WERI-Rb-1 (cell line): ENCODE measurements around the gene ZDHHC1.

Experiments used
- DNase-seq: peaks from one replicate; pipeline ENCODE4 v3.0.0-alpha.2; 2020
- H3K27ac ChIP-seq: fragments of 250-450 bp; sonication (Bioruptor Pico); 2 replicates; pipeline ENCODE4 v1.5.1; 2020; ENCODE audit warnings: mild to moderate bottlenecking, moderate library complexity
- H3K27me3 ChIP-seq: fragments of 250-450 bp; sonication (Bioruptor Pico); 2 replicates; pipeline ENCODE4 v1.5.1; 2021; ENCODE audit warnings: mild to moderate bottlenecking, low read depth, moderate library complexity; ENCODE audit not compliant: insufficient read depth, severe bottlenecking
- H3K36me3 ChIP-seq: fragments of 250-450 bp; sonication (Bioruptor Pico); 2 replicates; pipeline ENCODE4 v1.5.1; 2020; ENCODE audit warnings: mild to moderate bottlenecking, moderate library complexity
- H3K4me3 ChIP-seq: 2 replicates; pipeline ENCODE4 v1.5.1; 2011; ENCODE audit warnings: low read depth, mild to moderate bottlenecking, control low read depth, low read length
- H3K9me3 ChIP-seq: fragments of 250-450 bp; sonication (Bioruptor Pico); 2 replicates; pipeline ENCODE4 v1.5.1; 2021; ENCODE audit warnings: mild to moderate bottlenecking, moderate library complexity; ENCODE audit not compliant: severe bottlenecking
- CTCF ChIP-seq: IDR thresholded peaks from 2 replicates; pipeline ENCODE4 v1.5.1; 2011; ENCODE audit warnings: low read depth, mild to moderate bottlenecking, control low read depth, inconsistent platforms, low read length

ZDHHC1 gene

DNA sequence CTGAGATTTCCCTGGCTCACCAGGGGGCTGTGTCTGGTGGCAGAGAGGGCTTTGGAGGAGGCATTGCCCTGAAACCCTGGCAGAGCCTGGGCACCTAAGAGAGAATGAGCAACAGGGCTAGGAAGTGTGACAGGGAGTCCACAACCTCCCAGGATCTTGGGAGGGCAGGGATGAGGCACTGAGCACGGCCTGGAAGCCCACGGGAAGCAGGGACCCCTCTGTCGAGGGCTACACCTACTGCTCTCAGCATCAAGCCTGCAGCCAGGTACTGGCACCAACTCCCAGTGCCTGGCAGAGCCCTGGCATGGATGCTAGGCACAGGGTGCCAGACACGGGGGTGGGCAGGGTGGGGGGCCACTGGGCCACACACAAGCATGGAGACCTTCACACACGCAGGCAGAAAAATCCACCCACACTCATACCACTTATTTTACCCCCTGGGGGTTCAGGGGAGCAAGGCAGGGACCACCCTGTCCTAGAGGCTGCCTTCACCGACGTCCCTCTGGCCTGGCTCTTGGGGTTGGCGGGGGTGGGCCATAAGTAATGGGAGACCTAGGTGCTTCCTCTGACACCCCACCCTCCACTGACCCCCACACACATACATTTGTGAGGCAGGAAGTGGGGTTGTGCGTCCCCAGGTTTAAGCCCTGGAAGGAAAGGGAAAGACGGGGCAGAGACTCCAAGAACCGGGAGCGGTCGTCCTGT, 13.7 kb upstream of the ZDHHC1 start:
- H3K27me3 ChIP-seq = no peaks in the 10 kb centered on the region
- no peaks in the 10 kb centered on the region for H3K9me3 ChIP-seq
- peak overlapping the region; percentile 81 for H3K27ac ChIP-seq
- peak overlapping the region; percentile 52 for H3K4me3 ChIP-seq
- H3K36me3 ChIP-seq = peaks cover 7% of the 10 kb centered on the region; the same call in 1 of the 2 replicates
- DNase-seq = no peak
- TF ChIP-seq CTCF = no peak

GRCh38 chr16:67429053-67429798, 12.9 kb upstream of the ZDHHC1 start:
- Histone ChIP-seq H3K4me3 (no peak overlapping the region), H3K36me3 (peaks cover 7% of the 10 kb centered on the region; the same call in 1 of the 2 replicates), H3K27me3 (no peaks in the 10 kb centered on the region), H3K9me3 (no peaks in the 10 kb centered on the region), H3K27ac (peak overlapping the region; percentile 81)
- DNase-seq = no peak
- no peak for TF ChIP-seq CTCF

GRCh38 chr16:67428146-67428731, 12.0 kb upstream of the ZDHHC1 start:
- Histone ChIP-seq H3K9me3 (no peaks in the 10 kb centered on the region), H3K27ac (peak overlapping the region; percentile 81), H3K27me3 (no peaks in the 10 kb centered on the region), H3K36me3 (0 out of 2 replicates have a peak, but pooled peaks cover 3% of the 10 kb centered on the region), H3K4me3 (no peak overlapping the region)
- TF ChIP-seq CTCF = peak; percentile 93
- peak; percentile 92 for DNase-seq

GRCh38 chr16:67426950-67427349, 10.7 kb upstream of the ZDHHC1 start:
- H3K4me3 ChIP-seq = no peak overlapping the region
- no peak overlapping the region for H3K27ac ChIP-seq
- no peak for DNase-seq
- H3K36me3 ChIP-seq = no peaks in the 10 kb centered on the region
- H3K27me3 ChIP-seq = no peaks in the 10 kb centered on the region
- H3K9me3 ChIP-seq = no peaks in the 10 kb centered on the region
- TF ChIP-seq CTCF = no peak

GRCh38 chr16:67426022-67426421, 9.7 kb upstream of the ZDHHC1 start:
- TF ChIP-seq CTCF = no peak
- DNase-seq = no peak
- Histone ChIP-seq H3K4me3 (no peak overlapping the region), H3K27ac (no peak overlapping the region), H3K27me3 (no peaks in the 10 kb centered on the region), H3K36me3 (no peaks in the 10 kb centered on the region), H3K9me3 (no peaks in the 10 kb centered on the region)
